H9 (cell line): ENCODE data around the gene LRIT1. TPM values are rescaled to one million over a fixed set of nuclear protein-coding genes. Genes with fewer than 3 reads are reported as not detected.

Experiments
- DNase-seq: peaks from one replicate; pipeline ENCODE4 v3.0.0-alpha.2; 2017
- H2AFZ ChIP-seq: one replicate; pipeline ENCODE4 v1.6.1; 2013; ENCODE audit warnings: mild to moderate bottlenecking, low read length, control low read depth, moderate library complexity
- H2AK5ac ChIP-seq: 2 replicates; pipeline ENCODE4 v1.6.1; 2013; ENCODE audit warnings: low read length, control low read depth, mixed read lengths; ENCODE audit not compliant: insufficient read length
- H2BK120ac ChIP-seq: one replicate; pipeline ENCODE4 v1.6.1; 2013; ENCODE audit warnings: low read depth, mild to moderate bottlenecking, low read length, control low read depth, inconsistent platforms; ENCODE audit not compliant: poor library complexity, severe bottlenecking
- H2BK12ac ChIP-seq: 2 replicates; pipeline ENCODE4 v1.6.1; 2013; ENCODE audit warnings: low read length, control low read depth, mixed read lengths, low read depth; ENCODE audit not compliant: insufficient read length
- H2BK15ac ChIP-seq: 2 replicates; pipeline ENCODE4 v1.6.1; 2013; ENCODE audit warnings: low read depth, low read length, control low read depth
- H2BK20ac ChIP-seq: one replicate; pipeline ENCODE4 v1.6.1; 2013; ENCODE audit warnings: low read depth, mild to moderate bottlenecking, low read length, control low read depth, inconsistent platforms; ENCODE audit not compliant: poor library complexity, severe bottlenecking
- H2BK5ac ChIP-seq: 2 replicates; pipeline ENCODE4 v1.6.1; 2013; ENCODE audit warnings: low read length, control low read depth, mixed read lengths; ENCODE audit not compliant: insufficient read length
- H3K14ac ChIP-seq: 2 replicates; pipeline ENCODE4 v1.6.1; 2013; ENCODE audit warnings: low read length, control low read depth; ENCODE audit not compliant: insufficient read depth
- H3K18ac ChIP-seq: 2 replicates; pipeline ENCODE4 v1.6.1; 2013; ENCODE audit warnings: low read depth, mild to moderate bottlenecking, mixed read lengths, low read length, control low read depth; ENCODE audit not compliant: insufficient read length
- H3K23ac ChIP-seq: 2 replicates; pipeline ENCODE4 v1.6.1; 2013; ENCODE audit warnings: low read length, control low read depth, mixed read lengths, low read depth; ENCODE audit not compliant: insufficient read length
- H3K23me2 ChIP-seq: 2 replicates; pipeline ENCODE4 v1.6.1; 2013; ENCODE audit warnings: low read depth, mild to moderate bottlenecking, mixed read lengths, low read length, control low read depth; ENCODE audit not compliant: insufficient read length, poor library complexity, severe bottlenecking
- H3K27ac ChIP-seq: 2 replicates; pipeline ENCODE4 v1.5.1; 2013; ENCODE audit warnings: low read length, control low read depth, mixed read lengths, low read depth; ENCODE audit not compliant: insufficient read length
- H3K27me3 ChIP-seq: 2 replicates; pipeline ENCODE4 v1.6.1; 2013; ENCODE audit warnings: low read length, control low read depth, inconsistent platforms; ENCODE audit not compliant: insufficient read depth
- H3K4ac ChIP-seq: 2 replicates; pipeline ENCODE4 v1.6.1; 2013; ENCODE audit warnings: low read depth, mild to moderate bottlenecking, control low read depth, inconsistent platforms, low read length, moderate library complexity
- H3K4me1 ChIP-seq: 2 replicates; pipeline ENCODE4 v1.6.1; 2013; ENCODE audit warnings: low read length, control low read depth, inconsistent platforms; ENCODE audit not compliant: insufficient read depth
- H3K4me2 ChIP-seq: 2 replicates; pipeline ENCODE4 v1.6.1; 2013; ENCODE audit warnings: low read length, control low read depth, mixed read lengths; ENCODE audit not compliant: insufficient read length, insufficient read depth
- H3K56ac ChIP-seq: 2 replicates; pipeline ENCODE4 v1.6.1; 2013; ENCODE audit warnings: low read depth, mild to moderate bottlenecking, mixed read lengths, low read length, control low read depth; ENCODE audit not compliant: insufficient read length
- H3K79me1 ChIP-seq: 2 replicates; pipeline ENCODE4 v1.6.1; 2013; ENCODE audit warnings: low read depth, mild to moderate bottlenecking, moderate library complexity, low read length, control low read depth, inconsistent platforms; ENCODE audit not compliant: insufficient read depth, poor library complexity, severe bottlenecking
- H3K79me2 ChIP-seq: 2 replicates; pipeline ENCODE4 v1.6.1; 2013; ENCODE audit warnings: low read length, control low read depth, inconsistent platforms; ENCODE audit not compliant: insufficient read depth
- H3K9ac ChIP-seq: 2 replicates; pipeline ENCODE4 v1.6.1; 2013; ENCODE audit warnings: low read length, control low read depth, mixed read lengths; ENCODE audit not compliant: insufficient read length; ENCODE audit errors: extremely low read depth
- H3K9me3 ChIP-seq: one replicate; pipeline ENCODE4 v1.6.1; 2013; ENCODE audit warnings: low read depth, low read length, inconsistent platforms; ENCODE audit not compliant: control insufficient read depth
- H3T11ph ChIP-seq: one replicate; pipeline ENCODE4 v1.6.1; 2013; ENCODE audit warnings: mild to moderate bottlenecking, low read length, control low read depth, inconsistent platforms
- H4K20me1 ChIP-seq: one replicate; pipeline ENCODE4 v1.6.1; 2013; ENCODE audit not compliant: control insufficient read depth, insufficient read length, insufficient read depth
- H4K5ac ChIP-seq: 2 replicates; pipeline ENCODE4 v1.6.1; 2013; ENCODE audit warnings: low read depth, mild to moderate bottlenecking, mixed read lengths, low read length, control low read depth; ENCODE audit not compliant: insufficient read length
- H4K8ac ChIP-seq: replicated peaks from 2 replicates; pipeline ENCODE4 v1.6.1; 2013; ENCODE audit warnings: low read length, control low read depth, mixed read lengths, low read depth; ENCODE audit not compliant: insufficient read length
- H4K91ac ChIP-seq: 2 replicates; pipeline ENCODE4 v1.6.1; 2013; ENCODE audit warnings: low read depth, mild to moderate bottlenecking, moderate library complexity, mixed read lengths, low read length, control low read depth; ENCODE audit not compliant: insufficient read length
- H3K27ac Mint-ChIP-seq, 3 experiments: 2 replicates in 2 of 3; 3 replicates in 1 of 3; pipeline ENCODE4 v1.8.0; 2020 to 2021; ENCODE audit warnings: mixed read lengths in 3 of 3, mild to moderate bottlenecking in 1 of 3, moderate library complexity in 1 of 3
- H3K27me3 Mint-ChIP-seq: 2 replicates; pipeline ENCODE4 v1.8.0; 2021; ENCODE audit warnings: low read depth, mild to moderate bottlenecking, moderate library complexity, mixed read lengths
- H3K36me3 Mint-ChIP-seq, 3 experiments: 2 replicates in 2 of 3; 3 replicates in 1 of 3; pipeline ENCODE4 v1.8.0; 2020 to 2021; ENCODE audit warnings: low read depth in 3 of 3, mixed read lengths in 3 of 3; ENCODE audit not compliant: insufficient read depth in 1 of 3
- H3K4me1 Mint-ChIP-seq, 2 experiments: 2 replicates each; pipeline ENCODE4 v1.8.0; 2020; ENCODE audit warnings: mixed read lengths in 2 of 2
- H3K4me3 Mint-ChIP-seq, 2 experiments: 2 replicates in 1 of 2; 3 replicates in 1 of 2; pipeline ENCODE4 v1.8.0; 2020 to 2021; ENCODE audit warnings: mild to moderate bottlenecking in 2 of 2, mixed read lengths in 2 of 2, moderate library complexity in 1 of 2
- H3K9me3 Mint-ChIP-seq, 2 experiments: 2 replicates in 1 of 2; 3 replicates in 1 of 2; pipeline ENCODE4 v1.8.0; 2020; ENCODE audit warnings: mild to moderate bottlenecking in 2 of 2, mixed read lengths in 2 of 2, moderate library complexity in 1 of 2
- WGBS: extraction: QIAGEN DNeasy Blood & Tissue Kit; methylation state at CpG from one replicate; pipeline ENCODE4 v1.1.7; 2013; ENCODE audit warnings: missing lambda C conversion rate, low lambda C conversion rate, mixed read lengths; ENCODE audit not compliant: insufficient read length; ENCODE audit errors: extremely low coverage; 5-methylcytosine and 5-hydroxymethylcytosine counted together
- total RNA-seq: library from RNA; stranded (reverse); gene quantifications from 2 replicates; pipeline ENCODE4 v1.2.1, GENCODE V29; 2021
- TF ChIP-seq, protein P1 (sequence below): fragments of 200-600 bp; sonication (generic); conservative IDR thresholded peaks from 3 replicates; pipeline ENCODE4 v1.8.0; 2021; ENCODE audit warnings: antibody characterized with exemption, mild to moderate bottlenecking

The LRIT1 gene
- total RNA-seq, 1 experiment from 2014 or later: not detected

DNA sequence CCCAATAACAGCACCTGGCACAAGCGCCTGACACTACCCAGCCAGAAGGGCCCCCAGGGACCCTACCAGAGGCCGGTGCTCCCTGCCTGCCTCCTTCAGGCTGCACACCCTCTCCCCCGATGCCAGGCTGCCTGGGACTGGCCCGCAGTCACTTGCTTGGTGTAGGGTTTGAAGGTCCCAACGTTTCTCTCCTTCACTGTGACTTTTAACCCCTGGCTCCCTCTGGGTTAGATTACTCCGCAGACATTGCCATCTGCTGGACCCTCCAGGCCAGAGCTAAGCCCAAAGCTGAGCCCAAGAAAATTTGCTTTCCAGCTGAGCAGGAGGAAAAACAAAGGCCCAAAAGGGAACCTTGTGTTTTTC lies 40.1 kb downstream of the LRIT1 start:
- H3K23me2 ChIP-seq: no peaks in the 10 kb centered on the region
- peaks cover 11% of the 10 kb centered on the region for H3K27me3 Mint-ChIP-seq
- H3K27me3 ChIP-seq: no peaks in the 10 kb centered on the region
- H3K79me1 ChIP-seq: no peaks in the 10 kb centered on the region
- no peaks in the 10 kb centered on the region for H4K20me1 ChIP-seq
- no peak overlapping the region for H3K4me3 Mint-ChIP-seq
- H2BK12ac ChIP-seq: no peak overlapping the region
- no peaks in the 10 kb centered on the region for H3K9me3 ChIP-seq
- no peak overlapping the region for H2BK15ac ChIP-seq
- H3K9ac ChIP-seq: no peak overlapping the region
- TF ChIP-seq, protein P1, sequence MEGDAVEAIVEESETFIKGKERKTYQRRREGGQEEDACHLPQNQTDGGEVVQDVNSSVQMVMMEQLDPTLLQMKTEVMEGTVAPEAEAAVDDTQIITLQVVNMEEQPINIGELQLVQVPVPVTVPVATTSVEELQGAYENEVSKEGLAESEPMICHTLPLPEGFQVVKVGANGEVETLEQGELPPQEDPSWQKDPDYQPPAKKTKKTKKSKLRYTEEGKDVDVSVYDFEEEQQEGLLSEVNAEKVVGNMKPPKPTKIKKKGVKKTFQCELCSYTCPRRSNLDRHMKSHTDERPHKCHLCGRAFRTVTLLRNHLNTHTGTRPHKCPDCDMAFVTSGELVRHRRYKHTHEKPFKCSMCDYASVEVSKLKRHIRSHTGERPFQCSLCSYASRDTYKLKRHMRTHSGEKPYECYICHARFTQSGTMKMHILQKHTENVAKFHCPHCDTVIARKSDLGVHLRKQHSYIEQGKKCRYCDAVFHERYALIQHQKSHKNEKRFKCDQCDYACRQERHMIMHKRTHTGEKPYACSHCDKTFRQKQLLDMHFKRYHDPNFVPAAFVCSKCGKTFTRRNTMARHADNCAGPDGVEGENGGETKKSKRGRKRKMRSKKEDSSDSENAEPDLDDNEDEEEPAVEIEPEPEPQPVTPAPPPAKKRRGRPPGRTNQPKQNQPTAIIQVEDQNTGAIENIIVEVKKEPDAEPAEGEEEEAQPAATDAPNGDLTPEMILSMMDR: peak; percentile 54
- no peak overlapping the region for H4K8ac ChIP-seq
- H3K4me1 Mint-ChIP-seq: peaks cover 0 to 2% of the 10 kb centered on the region in 2 experiments; a peak in 2 of 4 replicates
- H3K14ac ChIP-seq: no peak overlapping the region; the same call in 1 of the 2 replicates
- H3K18ac ChIP-seq: no peak overlapping the region
- H4K91ac ChIP-seq: no peak overlapping the region
- no CpG with 5 or more reads among the region's 6 CpGs for WGBS
- no peak overlapping the region for H3K4ac ChIP-seq
- no peak overlapping the region for H2BK5ac ChIP-seq
- H3K23ac ChIP-seq: no peak overlapping the region
- no peak overlapping the region for H3K56ac ChIP-seq
- H3K27ac Mint-ChIP-seq: no peak overlapping the region
- no peak overlapping the region for H2AK5ac ChIP-seq
- H3K4me2 ChIP-seq: no peak overlapping the region
- H3K79me2 ChIP-seq: no peaks in the 10 kb centered on the region
- peaks cover 0 to 2% (median 0%) of the 10 kb centered on the region in 3 experiments; a peak in 3 of 7 replicates for H3K36me3 Mint-ChIP-seq
- no peaks in the 10 kb centered on the region for H3K9me3 Mint-ChIP-seq
- H4K5ac ChIP-seq: no peak overlapping the region
- no peak for DNase-seq
- H3K27ac ChIP-seq: no peak overlapping the region
- H3K4me1 ChIP-seq: no peaks in the 10 kb centered on the region
- no peak overlapping the region for H3T11ph ChIP-seq
- H2BK120ac ChIP-seq: no peak overlapping the region
- no peak overlapping the region for H2AFZ ChIP-seq
- H2BK20ac ChIP-seq: no peak overlapping the region
